Prostate gland (tissue), 2 donors: ENCODE results near the gene SPTBN5. TPM values are rescaled to one million over a fixed set of nuclear protein-coding genes. Genes with fewer than 3 reads are reported as not detected.

Source experiments
- DNase-seq: peaks from one replicate; pipeline ENCODE4 v3.0.0-alpha.2; 2019; ENCODE audit warnings: low spot score
- H3K27ac ChIP-seq, 2 donors: fragments of 200-600 bp; sonication (generic); 2 replicates each; pipeline ENCODE4 v1.5.1; 2017 to 2019
- H3K27me3 ChIP-seq: fragments of 200-600 bp; sonication (generic); replicated peaks from 2 replicates; pipeline ENCODE4 v1.5.1; 2019; ENCODE audit not compliant: insufficient read depth
- H3K36me3 ChIP-seq, 2 donors: fragments of 200-600 bp; sonication (generic); 1 replicate in 1 of 2; 2 replicates in 1 of 2; pipeline versions ENCODE4 v1.5.1 to v1.8.1; 2017 to 2019
- H3K4me1 ChIP-seq: fragments of 200-600 bp; sonication (generic); replicated peaks from 2 replicates; pipeline ENCODE4 v1.5.1; 2019
- H3K4me3 ChIP-seq, 2 donors: fragments of 200-600 bp; sonication (generic); 2 replicates each; pipeline ENCODE4 v1.5.1; 2017 to 2019
- H3K9me3 ChIP-seq: fragments of 200-600 bp; sonication (generic); 2 replicates; pipeline ENCODE4 v1.5.1; 2017
- CTCF ChIP-seq, 4 experiments: fragments of 200-600 bp in 2 of 4; fragments of 450-650 bp in 2 of 4; sonication (generic) in 2 of 4; IDR thresholded peaks; 1 replicate in 3 of 4; 2 replicates in 1 of 4; pipeline ENCODE4 v1.5.1; 2016 to 2019; ENCODE audit warnings: antibody characterized with exemption in 4 of 4, mild to moderate bottlenecking in 2 of 4, moderate library complexity in 2 of 4
- POLR2A ChIP-seq: fragments of 450-650 bp; IDR thresholded peaks from one replicate; pipeline ENCODE4 v1.6.1; 2016; ENCODE audit warnings: antibody characterized with exemption, mild to moderate bottlenecking
- POLR2AphosphoS5 ChIP-seq: sonication (generic); formaldehyde crosslinking; IDR thresholded peaks from one replicate; pipeline ENCODE4 v1.6.1; 2017; ENCODE audit warnings: antibody characterized with exemption
- WGBS: methylation state at CpG from one replicate; pipeline ENCODE4 v1.1.5; 2018; 5-methylcytosine and 5-hydroxymethylcytosine counted together
- intact Hi-C: fragments of 100-400 bp; cut with DNase I; formaldehyde crosslinking; loops from one replicate; pipeline ENCODE4 v1.14.2; 2022
- total RNA-seq, 2 donors: library from RNA; depleted of rRNA; stranded (reverse); fragments of >200 nt; gene quantifications; one replicate each; pipeline ENCODE4 v1.1.0, GENCODE V29; 2016

SPTBN5 gene
- total RNA-seq, 2 donors from 2014 or later, result 1.2 to 2.2 TPM

- WGBS, result 52% methylated on average over 12 of the region's 14 CpGs
- no peak for DNase-seq
- Histone ChIP-seq H3K36me3 (no peaks in the 10 kb centered on the region), H3K27ac (peak overlapping the region in 1 of 2 donors; percentile 14), H3K4me1 (peaks cover 10% of the 10 kb centered on the region), H3K4me3 (peak overlapping the region; percentile 14 to 39), H3K9me3 (no peaks in the 10 kb centered on the region), H3K27me3 (no peaks in the 10 kb centered on the region)
- intact Hi-C loops, result no loop called here
- TF ChIP-seq CTCF (IDR thresholded peaks at IDR 0.05) (no peak), POLR2AphosphoS5 (no peak), POLR2A (no peak)
These were observed 11.0 kb downstream of the SPTBN5 start for GRCh38 chr15:41882689-41883483.

GRCh38 chr15:41881920-41882688 is 11.7 kb downstream of the SPTBN5 start:
- intact Hi-C loops, result no loop called here
- Histone ChIP-seq H3K36me3 (no peaks in the 10 kb centered on the region), H3K27ac (peak overlapping the region in 1 of 2 donors; percentile 14), H3K27me3 (no peaks in the 10 kb centered on the region), H3K4me1 (peaks cover 12% of the 10 kb centered on the region), H3K9me3 (no peaks in the 10 kb centered on the region), H3K4me3 (peak overlapping the region; percentile 14 to 39)
- no peak for TF ChIP-seq CTCF (IDR thresholded peaks at IDR 0.05)
- no peak for TF ChIP-seq POLR2A
- TF ChIP-seq POLR2AphosphoS5, result no peak
- WGBS, result 15% methylated on average over 63 of the region's 81 CpGs
- peak; percentile 27 for DNase-seq

- Histone ChIP-seq H3K27me3 (no peaks in the 10 kb centered on the region), H3K4me3 (peak overlapping the region; percentile 14 to 39), H3K4me1 (peaks cover 12% of the 10 kb centered on the region), H3K36me3 (no peaks in the 10 kb centered on the region), H3K9me3 (no peaks in the 10 kb centered on the region), H3K27ac (no peak overlapping the region)
- no peak for DNase-seq
- intact Hi-C loops, result no loop called here
- TF ChIP-seq POLR2A, result no peak
- TF ChIP-seq CTCF (IDR thresholded peaks at IDR 0.05), result no peak
- TF ChIP-seq POLR2AphosphoS5, result no peak
- WGBS, result 29% methylated on average over 10 of the region's 10 CpGs
These were observed 12.3 kb downstream of the SPTBN5 start for GRCh38 chr15:41881550-41881919.

- intact Hi-C loops, result no loop called here
- Histone ChIP-seq H3K27ac (no peak overlapping the region), H3K4me3 (no peak overlapping the region), H3K4me1 (peaks cover 12% of the 10 kb centered on the region), H3K27me3 (no peaks in the 10 kb centered on the region), H3K9me3 (no peaks in the 10 kb centered on the region), H3K36me3 (no peaks in the 10 kb centered on the region)
- WGBS, result 94% methylated on average over 8 of the region's 8 CpGs
- TF ChIP-seq POLR2A (no peak), POLR2AphosphoS5 (no peak), CTCF (IDR thresholded peaks at IDR 0.05) (no peak)
- no peak for DNase-seq
These were observed 12.8 kb downstream of the SPTBN5 start for GRCh38 chr15:41881086-41881485.
